Kidney epithelial cell (primary cell): Measurements from ENCODE around the gene APMAP. TPM values are rescaled to one million over a fixed set of nuclear protein-coding genes. Genes with fewer than 3 reads are reported as not detected.

Source experiments
- DNase-seq: peaks from one replicate; pipeline ENCODE4 v3.0.0-alpha.2; 2010; ENCODE audit warnings: low read depth
- H3K27me3 ChIP-seq: 2 replicates; pipeline ENCODE4 v1.6.0; 2011; ENCODE audit warnings: low read length; ENCODE audit not compliant: control insufficient read depth, insufficient read depth
- H3K36me3 ChIP-seq: 2 replicates; pipeline ENCODE4 v1.5.1; 2011; ENCODE audit warnings: low read length; ENCODE audit not compliant: control insufficient read depth, insufficient read depth
- H3K4me3 ChIP-seq: 2 replicates; pipeline ENCODE4 v1.5.1; 2011; ENCODE audit warnings: low read depth, mild to moderate bottlenecking, control low read depth, low read length
- total RNA-seq: library from RNA; depleted of rRNA; stranded (reverse); fragments of >200 nt; gene quantifications from 2 replicates; pipeline ENCODE4 v1.2.3, GENCODE V29; 2015
- TF ChIP-seq, protein P1 (sequence below): IDR thresholded peaks from 2 replicates; pipeline ENCODE4 v1.5.1; 2011; ENCODE audit warnings: mild to moderate bottlenecking, moderate library complexity, low read length, control low read depth, inconsistent platforms; ENCODE audit not compliant: insufficient read depth, poor library complexity, severe bottlenecking

The APMAP gene
- total RNA-seq, 1 donor from 2014 or later: 98.8 TPM

DNA sequence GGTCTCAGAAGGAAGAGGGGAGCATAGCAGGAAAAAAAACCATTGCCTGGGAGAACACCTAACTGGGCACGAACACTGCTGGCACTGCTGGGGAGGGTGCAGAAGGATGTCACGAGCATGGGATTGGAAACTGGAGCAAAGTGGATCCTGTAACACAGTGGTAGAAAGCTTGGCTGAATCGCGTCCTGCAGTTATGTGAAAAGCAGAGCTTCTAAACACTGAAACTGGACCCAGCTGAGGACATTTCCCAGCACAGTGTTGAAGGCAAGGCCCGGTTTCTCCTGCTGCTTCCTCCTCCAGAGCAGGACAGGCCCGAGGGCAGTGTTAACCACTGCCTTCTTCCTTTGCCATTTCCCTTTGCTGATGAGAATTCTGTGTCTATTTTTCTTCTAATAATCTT, 6.7 kb downstream of the APMAP start:
- TF ChIP-seq, protein P1, sequence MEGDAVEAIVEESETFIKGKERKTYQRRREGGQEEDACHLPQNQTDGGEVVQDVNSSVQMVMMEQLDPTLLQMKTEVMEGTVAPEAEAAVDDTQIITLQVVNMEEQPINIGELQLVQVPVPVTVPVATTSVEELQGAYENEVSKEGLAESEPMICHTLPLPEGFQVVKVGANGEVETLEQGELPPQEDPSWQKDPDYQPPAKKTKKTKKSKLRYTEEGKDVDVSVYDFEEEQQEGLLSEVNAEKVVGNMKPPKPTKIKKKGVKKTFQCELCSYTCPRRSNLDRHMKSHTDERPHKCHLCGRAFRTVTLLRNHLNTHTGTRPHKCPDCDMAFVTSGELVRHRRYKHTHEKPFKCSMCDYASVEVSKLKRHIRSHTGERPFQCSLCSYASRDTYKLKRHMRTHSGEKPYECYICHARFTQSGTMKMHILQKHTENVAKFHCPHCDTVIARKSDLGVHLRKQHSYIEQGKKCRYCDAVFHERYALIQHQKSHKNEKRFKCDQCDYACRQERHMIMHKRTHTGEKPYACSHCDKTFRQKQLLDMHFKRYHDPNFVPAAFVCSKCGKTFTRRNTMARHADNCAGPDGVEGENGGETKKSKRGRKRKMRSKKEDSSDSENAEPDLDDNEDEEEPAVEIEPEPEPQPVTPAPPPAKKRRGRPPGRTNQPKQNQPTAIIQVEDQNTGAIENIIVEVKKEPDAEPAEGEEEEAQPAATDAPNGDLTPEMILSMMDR: no peak
- DNase-seq: no peak
- H3K27me3 ChIP-seq: no peaks in the 10 kb centered on the region
- no peaks in the 10 kb centered on the region for H3K36me3 ChIP-seq
- H3K4me3 ChIP-seq: no peak overlapping the region

DNA sequence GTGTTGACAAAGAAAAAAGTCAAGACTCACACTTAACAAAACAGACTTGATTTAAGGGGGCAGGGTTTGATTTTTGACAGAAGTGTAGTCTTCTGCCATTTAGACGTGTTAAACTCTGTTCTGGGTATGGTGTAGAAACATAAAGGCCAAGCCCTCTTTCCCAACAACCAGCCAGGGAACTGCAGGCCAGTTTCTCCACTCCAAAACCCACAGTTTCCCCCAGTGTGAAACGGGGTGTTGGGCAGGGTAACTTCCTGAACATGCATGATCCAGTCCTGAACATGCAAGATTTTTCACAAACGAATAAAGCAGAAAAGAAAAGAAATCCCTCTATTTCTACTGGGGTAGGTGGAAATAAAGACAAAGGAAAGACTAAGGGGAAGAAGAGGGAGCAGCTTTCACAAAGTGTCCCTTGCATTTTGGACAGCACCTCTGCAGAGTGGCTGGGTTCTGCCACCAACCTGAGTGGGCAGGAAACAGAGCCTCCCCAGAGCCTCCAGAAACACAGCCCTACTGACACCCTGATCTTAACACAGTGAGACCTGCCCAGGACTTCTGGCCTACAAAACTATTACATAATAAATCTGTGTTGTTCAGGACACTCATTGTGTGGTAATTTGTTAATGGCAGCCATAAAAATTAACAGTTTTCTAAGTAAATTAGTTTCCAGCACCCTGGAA, 7.5 kb downstream of the APMAP start:
- TF ChIP-seq, protein P1: no peak
- no peak for DNase-seq
- Histone ChIP-seq H3K4me3 (no peak overlapping the region), H3K36me3 (peaks cover under 1% of the 10 kb centered on the region), H3K27me3 (no peaks in the 10 kb centered on the region)

DNA sequence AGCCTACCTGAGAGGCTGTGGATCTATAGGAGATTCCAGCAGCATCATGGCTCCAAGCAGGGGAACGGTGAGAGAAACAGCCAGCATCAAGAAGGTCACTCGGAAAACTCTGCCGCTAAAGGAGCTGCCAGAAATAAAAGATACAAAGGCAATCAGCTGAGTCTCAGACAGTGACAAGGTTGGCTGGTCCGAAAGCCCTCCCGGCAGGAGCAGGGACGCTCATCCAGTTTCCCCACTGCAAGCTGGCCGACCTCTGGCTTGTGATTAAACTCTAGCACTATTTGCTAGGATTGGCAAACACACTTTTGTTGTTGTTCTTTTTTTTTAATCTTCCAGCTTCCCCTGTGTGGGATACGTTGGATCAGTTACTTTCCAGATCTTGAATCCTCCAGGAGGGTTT, 8.7 kb downstream of the APMAP start:
- TF ChIP-seq, protein P1: no peak
- H3K27me3 ChIP-seq: no peaks in the 10 kb centered on the region
- no peak for DNase-seq
- peaks cover 4% of the 10 kb centered on the region for H3K36me3 ChIP-seq
- H3K4me3 ChIP-seq: no peak overlapping the region

DNA sequence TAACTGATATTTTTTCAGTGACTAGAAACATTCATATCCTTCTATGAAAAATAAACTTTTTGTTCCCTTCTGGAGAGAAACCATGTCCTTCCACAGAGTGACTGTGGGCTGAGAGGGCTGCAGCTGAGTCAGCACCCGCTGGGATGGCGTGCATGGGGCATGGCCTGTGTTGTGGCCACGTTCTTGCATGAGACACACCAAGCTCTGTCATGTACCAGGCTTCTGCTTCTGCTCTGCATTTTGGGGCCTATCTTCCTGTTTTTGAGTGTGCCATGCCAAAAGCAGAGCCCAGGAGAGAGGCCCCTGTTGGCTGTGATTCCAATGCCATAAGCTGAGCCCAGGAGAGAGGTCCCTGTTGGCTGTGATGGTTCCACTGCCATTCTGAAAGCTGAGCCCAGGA, 10.8 kb downstream of the APMAP start:
- no peak overlapping the region for H3K4me3 ChIP-seq
- no peak for DNase-seq
- peaks cover 4% of the 10 kb centered on the region for H3K36me3 ChIP-seq
- no peaks in the 10 kb centered on the region for H3K27me3 ChIP-seq
- TF ChIP-seq, protein P1: no peak

DNA sequence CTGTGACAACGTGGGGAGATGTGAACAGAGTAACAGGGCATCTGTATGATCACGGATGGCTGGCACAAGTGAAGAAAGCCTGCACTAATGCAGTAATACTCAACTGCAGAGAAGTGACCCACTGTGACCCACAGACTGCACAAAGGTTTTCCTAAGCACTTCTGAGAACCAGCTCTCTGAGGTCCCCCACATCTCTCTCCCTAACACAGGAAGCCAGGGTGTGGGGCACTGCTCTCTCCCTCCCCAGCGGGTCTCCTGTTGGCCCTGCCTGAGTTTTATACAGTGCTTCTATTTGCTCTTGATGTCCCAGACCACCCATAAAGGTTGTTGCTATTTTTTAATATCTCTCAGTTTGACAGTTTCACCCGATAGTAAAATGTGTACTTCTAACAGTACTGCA, 11.3 kb downstream of the APMAP start:
- TF ChIP-seq, protein P1: no peak
- Histone ChIP-seq H3K36me3 (peaks cover 4% of the 10 kb centered on the region), H3K4me3 (no peak overlapping the region), H3K27me3 (no peaks in the 10 kb centered on the region)
- DNase-seq: no peak

DNA sequence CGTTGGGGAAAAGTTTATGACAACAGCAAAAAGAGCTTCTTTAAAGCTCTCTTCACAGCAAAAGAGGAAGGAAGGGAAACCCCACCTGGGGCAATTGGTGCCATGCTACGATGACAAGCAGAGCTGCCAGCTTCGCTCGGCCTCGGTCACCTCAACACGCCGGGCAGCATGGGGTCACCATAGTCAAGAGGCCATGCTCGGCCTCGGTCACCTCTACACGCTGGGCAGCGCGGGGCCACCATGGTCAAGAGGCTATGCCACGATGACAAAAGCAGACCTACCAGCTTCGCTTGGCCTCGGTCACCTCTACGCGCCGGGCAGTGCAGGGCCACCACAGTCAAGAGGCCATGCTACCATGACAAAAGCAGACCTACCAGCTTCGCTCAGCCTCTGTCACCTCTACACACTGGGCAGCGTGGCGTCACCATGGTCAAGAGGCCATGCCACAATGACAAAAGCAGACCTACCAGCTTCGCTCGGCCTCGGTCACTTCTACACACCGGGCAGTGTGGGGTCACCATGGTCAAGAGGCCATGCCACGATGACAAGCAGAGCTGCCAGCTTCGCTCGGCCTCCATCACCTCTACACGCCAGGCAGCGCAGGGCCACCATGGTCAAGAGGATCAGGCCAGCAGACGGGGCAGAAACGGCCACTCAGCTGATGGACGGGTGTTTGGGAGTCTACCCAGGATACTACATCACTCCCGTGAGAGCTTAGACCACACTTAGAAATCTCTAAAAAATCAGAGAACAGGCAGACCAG, 12.1 kb downstream of the APMAP start:
- Histone ChIP-seq H3K36me3 (peaks cover 4% of the 10 kb centered on the region), H3K4me3 (no peak overlapping the region), H3K27me3 (no peaks in the 10 kb centered on the region)
- TF ChIP-seq, protein P1: no peak
- no peak for DNase-seq
